Loucy (cell line): Measurements from ENCODE around the gene CACNG1.

ENCODE experiments used
- H2AFZ ChIP-seq: fragments of 200-600 bp; sonication (generic); 2 replicates; pipeline ENCODE4 v1.6.0; 2016; ENCODE audit warnings: antibody characterized with exemption, mild to moderate bottlenecking, low read length, moderate library complexity
- H3F3A ChIP-seq: fragments of 200-600 bp; 2 replicates; pipeline ENCODE4 v1.6.0; 2016; ENCODE audit warnings: antibody characterized with exemption, low read depth, mild to moderate bottlenecking
- H3K27me3 ChIP-seq: fragments of 200-600 bp; sonication (generic); 2 replicates; pipeline ENCODE4 v1.6.1; 2014; ENCODE audit warnings: low read length, mild to moderate bottlenecking; ENCODE audit not compliant: insufficient read depth, poor library complexity, severe bottlenecking
- H3K36me3 ChIP-seq: fragments of 200-600 bp; sonication (generic); 2 replicates; pipeline ENCODE4 v1.6.1; 2016; ENCODE audit warnings: low read length; ENCODE audit not compliant: insufficient read depth
- H3K4me1 ChIP-seq: fragments of 200-600 bp; sonication (generic); 2 replicates; pipeline ENCODE4 v1.5.1; 2014; ENCODE audit warnings: low read length, mild to moderate bottlenecking; ENCODE audit not compliant: insufficient read depth, poor library complexity, severe bottlenecking
- H3K4me2 ChIP-seq: fragments of 200-600 bp; sonication (generic); 2 replicates; pipeline ENCODE4 v1.6.0; 2014; ENCODE audit warnings: antibody characterized with exemption, low read length, low read depth, mild to moderate bottlenecking; ENCODE audit not compliant: poor library complexity, severe bottlenecking
- H3K4me3 ChIP-seq: fragments of 200-600 bp; sonication (generic); 2 replicates; pipeline ENCODE4 v1.5.1; 2014; ENCODE audit warnings: low read length, mild to moderate bottlenecking, mixed read lengths; ENCODE audit not compliant: poor library complexity, severe bottlenecking
- H3K79me2 ChIP-seq: fragments of 200-600 bp; sonication (generic); 2 replicates; pipeline ENCODE4 v1.6.1; 2014; ENCODE audit warnings: low read length; ENCODE audit not compliant: insufficient read depth
- H3K9ac ChIP-seq: fragments of 200-600 bp; sonication (generic); 2 replicates; pipeline ENCODE4 v1.6.0; 2014; ENCODE audit warnings: mild to moderate bottlenecking, low read depth, low read length, moderate library complexity; ENCODE audit not compliant: poor library complexity, severe bottlenecking
- H3K9me2 ChIP-seq: fragments of 200-600 bp; sonication (generic); replicated peaks from 2 replicates; pipeline ENCODE4 v1.6.1; 2016; ENCODE audit warnings: low read depth, low read length, mixed read lengths
- H3K9me3 ChIP-seq: fragments of 200-600 bp; sonication (generic); 2 replicates; pipeline ENCODE4 v1.6.1; 2014; ENCODE audit warnings: mild to moderate bottlenecking, antibody characterized with exemption, low read length, low read depth; ENCODE audit not compliant: insufficient read depth
- H4K20me1 ChIP-seq: fragments of 200-600 bp; sonication (generic); 2 replicates; pipeline ENCODE4 v1.6.0; 2014; ENCODE audit warnings: antibody characterized with exemption, low read length, mild to moderate bottlenecking; ENCODE audit not compliant: insufficient read depth, poor library complexity, severe bottlenecking
- CTCF ChIP-seq: fragments of 200-600 bp; sonication (generic); conservative IDR thresholded peaks from 2 replicates; pipeline ENCODE4 v1.5.1; 2014; ENCODE audit warnings: mild to moderate bottlenecking, antibody characterized with exemption, low read length
- EZH2phosphoT487 ChIP-seq: fragments of 200-600 bp; IDR thresholded peaks from 2 replicates; pipeline ENCODE4 v1.6.1; 2018; ENCODE audit warnings: antibody characterized with exemption, mild to moderate bottlenecking, moderate library complexity, borderline replicate concordance

CACNG1 gene

GRCh38 chr17:67018471-67019434 is 25.6 kb upstream of the CACNG1 start:
- Histone ChIP-seq H3K4me3 (no peak overlapping the region), H3K4me2 (no peak overlapping the region), H3F3A (no peaks in the 10 kb centered on the region), H3K27me3 (no peaks in the 10 kb centered on the region), H3K79me2 (no peaks in the 10 kb centered on the region), H3K36me3 (no peaks in the 10 kb centered on the region), H3K4me1 (no peaks in the 10 kb centered on the region), H4K20me1 (no peaks in the 10 kb centered on the region), H3K9me3 (no peaks in the 10 kb centered on the region), H2AFZ (no peak overlapping the region), H3K9me2 (no peaks in the 10 kb centered on the region), H3K9ac (no peak overlapping the region)
- TF ChIP-seq CTCF (no peak), EZH2phosphoT487 (no peak)

GRCh38 chr17:67019809-67020208 is 24.5 kb upstream of the CACNG1 start:
- H3K27me3 ChIP-seq, result no peaks in the 10 kb centered on the region
- H3K9me2 ChIP-seq, result no peaks in the 10 kb centered on the region
- no peak overlapping the region for H3K9ac ChIP-seq
- H4K20me1 ChIP-seq, result no peaks in the 10 kb centered on the region
- no peak overlapping the region for H2AFZ ChIP-seq
- H3K4me3 ChIP-seq, result no peak overlapping the region
- no peaks in the 10 kb centered on the region for H3F3A ChIP-seq
- H3K36me3 ChIP-seq, result no peaks in the 10 kb centered on the region
- TF ChIP-seq CTCF (no peak), EZH2phosphoT487 (no peak)
- no peaks in the 10 kb centered on the region for H3K79me2 ChIP-seq
- no peaks in the 10 kb centered on the region for H3K4me1 ChIP-seq
- no peaks in the 10 kb centered on the region for H3K9me3 ChIP-seq
- no peak overlapping the region for H3K4me2 ChIP-seq

GRCh38 chr17:67020293-67020766 is 24.0 kb upstream of the CACNG1 start:
- TF ChIP-seq CTCF (no peak), EZH2phosphoT487 (no peak)
- H3K36me3 ChIP-seq, result no peaks in the 10 kb centered on the region

More at GRCh38 chr17:67020293-67020766, 24.0 kb upstream of the CACNG1 start:
- H3K9me3 ChIP-seq, result no peaks in the 10 kb centered on the region
- H3K9me2 ChIP-seq, result no peaks in the 10 kb centered on the region
- no peaks in the 10 kb centered on the region for H4K20me1 ChIP-seq
- H3K4me2 ChIP-seq, result no peak overlapping the region
- no peak overlapping the region for H2AFZ ChIP-seq
- no peak overlapping the region for H3K9ac ChIP-seq
- H3K79me2 ChIP-seq, result no peaks in the 10 kb centered on the region
- no peaks in the 10 kb centered on the region for H3F3A ChIP-seq
- H3K4me1 ChIP-seq, result no peaks in the 10 kb centered on the region
- H3K27me3 ChIP-seq, result no peaks in the 10 kb centered on the region
- H3K4me3 ChIP-seq, result no peak overlapping the region
